ENCODE data around the gene MT1HL1.
"Not testable (repeated sequence)": the region's sequence is repeated elsewhere in the genome, so short reads cannot be mapped to it uniquely, and the experiment has no call there.

Gene MT1HL1

GRCh38 chr1:237016626-237017025, 12.4 kb upstream of the MT1HL1 start:
- no peak for DNase-seq (ENCODE audit: low read depth)

GRCh38 chr1:237013608-237014007, 9.4 kb upstream of the MT1HL1 start:
- no peak for DNase-seq (ENCODE audit: low read depth)

- no peak for DNase-seq (ENCODE audit: low read depth)
Measured at GRCh38 chr1:237012788-237013383, 8.6 kb upstream of the MT1HL1 start.

- no peak for DNase-seq (ENCODE audit: low read depth)
Measured at GRCh38 chr1:237012361-237012760, 8.1 kb upstream of the MT1HL1 start.

GRCh38 chr1:237011432-237011831, 7.2 kb upstream of the MT1HL1 start:
- DNase-seq (ENCODE audit: low read depth): no peak

GRCh38 chr1:237009611-237010010, 5.4 kb upstream of the MT1HL1 start:
- no peak for DNase-seq (ENCODE audit: low read depth)

GRCh38 chr1:237007147-237007881, 3.1 kb upstream of the MT1HL1 start:
- DNase-seq (ENCODE audit: low read depth): no peak

GRCh38 chr1:237005674-237006073, 1.4 kb upstream of the MT1HL1 start:
- no peak for DNase-seq (ENCODE audit: low read depth)

- no peak for DNase-seq (ENCODE audit: low read depth)
Measured at GRCh38 chr1:237003516-237003915, 725 bp downstream of the MT1HL1 start.

GRCh38 chr1:237000191-237000590, 4.0 kb downstream of the MT1HL1 start:
- DNase-seq (ENCODE audit: low read depth): no peak

GRCh38 chr1:236998546-236998945, 5.7 kb downstream of the MT1HL1 start:
- DNase-seq (ENCODE audit: low read depth): no peak

GRCh38 chr1:236997882-236998281, 6.4 kb downstream of the MT1HL1 start:
- no peak for DNase-seq (ENCODE audit: low read depth)

- DNase-seq (ENCODE audit: low read depth): no peak
Measured at GRCh38 chr1:236997361-236997760, 6.9 kb downstream of the MT1HL1 start.

GRCh38 chr1:236994450-236994849, 9.8 kb downstream of the MT1HL1 start:
- DNase-seq (ENCODE audit: low read depth): no peak

- DNase-seq (ENCODE audit: low read depth): no peak
Measured at GRCh38 chr1:236992449-236992848, 11.8 kb downstream of the MT1HL1 start.

- DNase-seq (ENCODE audit: low read depth): no peak
Measured at GRCh38 chr1:236990052-236990445, 14.2 kb downstream of the MT1HL1 start.

GRCh38 chr1:236989290-236990051, 14.8 kb downstream of the MT1HL1 start:
- DNase-seq (ENCODE audit: low read depth): no peak

- DNase-seq (ENCODE audit: low read depth): no peak
Measured at GRCh38 chr1:236983818-236984217, 20.4 kb downstream of the MT1HL1 start.

GRCh38 chr1:236982380-236982779, 21.9 kb downstream of the MT1HL1 start:
- DNase-seq (ENCODE audit: low read depth): no peak

GRCh38 chr1:236981431-236981830, 22.8 kb downstream of the MT1HL1 start:
- not testable (repeated sequence) for DNase-seq (ENCODE audit: low read depth)

- no peak for DNase-seq (ENCODE audit: low read depth)
Measured at GRCh38 chr1:236980673-236981072, 23.6 kb downstream of the MT1HL1 start.

GRCh38 chr1:236979149-236979900, 24.9 kb downstream of the MT1HL1 start:
- no peak for DNase-seq (ENCODE audit: low read depth)

Data from stimulated activated CD8-positive, alpha-beta memory T cell treated with anti-CD3 and anti-CD28 coated beads, Interleukin-15, amount 100 ng/mL, for 1 hour (primary cell).